ENCODE results near the gene RNF148. TPM values are rescaled to one million over a fixed set of nuclear protein-coding genes. Genes with fewer than 3 reads are reported as not detected.

RNF148 gene
- total and polyA plus RNA-seq, 2 experiments from 2014 or later: not detected

- Histone ChIP-seq H3K4me1 (ENCODE audit: insufficient read depth) (no peaks in the 10 kb centered on the region), H3K27ac (no peak overlapping the region)
- in situ Hi-C loops (cut with MboI): no loop called here
These were observed 12.5 kb upstream of the RNF148 start for GRCh38 chr7:122715183-122715582.

GRCh38 chr7:122710916-122711315 is 8.2 kb upstream of the RNF148 start:
- H3K4me1 ChIP-seq (ENCODE audit: insufficient read depth): no peaks in the 10 kb centered on the region
- TF ChIP-seq EZH2 (IDR thresholded peaks at IDR 0.05; ENCODE audit: insufficient read depth, poor library complexity, severe bottlenecking) (no peak), EZH2phosphoT487 (IDR thresholded peaks at IDR 0.05; ENCODE audit: insufficient read depth, low read depth) (no peak)
- no peaks in the 10 kb centered on the region for H3K79me2 ChIP-seq (ENCODE audit: insufficient read depth)
- no peaks in the 10 kb centered on the region for H3K36me3 ChIP-seq (ENCODE audit: low read depth)
- H3K27me3 ChIP-seq (replicated peaks; ENCODE audit: insufficient read depth): no peaks in the 10 kb centered on the region
- no peaks in the 10 kb centered on the region for H3K9me3 ChIP-seq (ENCODE audit: low read depth)
- no peak overlapping the region for H3K4me2 ChIP-seq (ENCODE audit: unreplicated experiment)
- no peak overlapping the region for H3K9ac ChIP-seq
- no peak overlapping the region for H3K27ac ChIP-seq
- in situ Hi-C loops (cut with MboI): no loop called here
- H2AFZ ChIP-seq: no peak overlapping the region
- H3K4me3 ChIP-seq: no peak overlapping the region
- no peaks in the 10 kb centered on the region for H3F3A ChIP-seq (ENCODE audit: insufficient read depth)
- WGBS, 2 experiments (ENCODE audit: low coverage in 1 of 2, low lambda C conversion rate in 2 of 2, missing lambda C conversion rate in 2 of 2): 2 to 7% methylated on average over 1 of the region's 1 CpG
- DNase-seq: no peak
- H3K9me2 ChIP-seq (ENCODE audit: insufficient read depth): no peaks in the 10 kb centered on the region
- no peaks in the 10 kb centered on the region for H4K20me1 ChIP-seq (ENCODE audit: insufficient read depth)

More at GRCh38 chr7:122715183-122715582, 12.5 kb upstream of the RNF148 start:
- no peak for DNase-seq
- Histone ChIP-seq H3K9me2 (ENCODE audit: insufficient read depth) (no peaks in the 10 kb centered on the region), H3F3A (ENCODE audit: insufficient read depth) (no peaks in the 10 kb centered on the region), H2AFZ (no peak overlapping the region), H4K20me1 (ENCODE audit: insufficient read depth) (no peaks in the 10 kb centered on the region), H3K9me3 (ENCODE audit: low read depth) (no peaks in the 10 kb centered on the region), H3K4me3 (no peak overlapping the region), H3K9ac (no peak overlapping the region), H3K4me2 (ENCODE audit: unreplicated experiment) (no peak overlapping the region), H3K27me3 (replicated peaks; ENCODE audit: insufficient read depth) (no peaks in the 10 kb centered on the region), H3K79me2 (ENCODE audit: insufficient read depth) (no peaks in the 10 kb centered on the region), H3K36me3 (ENCODE audit: low read depth) (no peaks in the 10 kb centered on the region)
- TF ChIP-seq EZH2 (IDR thresholded peaks at IDR 0.05; ENCODE audit: insufficient read depth, poor library complexity, severe bottlenecking) (no peak), EZH2phosphoT487 (IDR thresholded peaks at IDR 0.05; ENCODE audit: insufficient read depth, low read depth) (no peak)
- WGBS, 2 experiments (ENCODE audit: low coverage in 1 of 2, low lambda C conversion rate in 2 of 2, missing lambda C conversion rate in 2 of 2): 23 to 31% methylated on average over 3 of the region's 3 CpGs

- Histone ChIP-seq H2AFZ (no peak overlapping the region), H3F3A (ENCODE audit: insufficient read depth) (no peaks in the 10 kb centered on the region), H3K4me3 (no peak overlapping the region), H3K27me3 (replicated peaks; ENCODE audit: insufficient read depth) (no peaks in the 10 kb centered on the region), H4K20me1 (ENCODE audit: insufficient read depth) (no peaks in the 10 kb centered on the region), H3K9me2 (ENCODE audit: insufficient read depth) (no peaks in the 10 kb centered on the region), H3K9ac (no peak overlapping the region), H3K4me2 (ENCODE audit: unreplicated experiment) (no peak overlapping the region), H3K4me1 (ENCODE audit: insufficient read depth) (no peaks in the 10 kb centered on the region), H3K79me2 (ENCODE audit: insufficient read depth) (no peaks in the 10 kb centered on the region), H3K27ac (no peak overlapping the region), H3K9me3 (ENCODE audit: low read depth) (no peaks in the 10 kb centered on the region), H3K36me3 (ENCODE audit: low read depth) (no peaks in the 10 kb centered on the region)
- DNase-seq: no peak
- 23 to 27% methylated on average over 6 to 7 of the region's 7 CpGs for WGBS, 2 experiments (ENCODE audit: low coverage in 1 of 2, low lambda C conversion rate in 2 of 2, missing lambda C conversion rate in 2 of 2)
- in situ Hi-C loops (cut with MboI): no loop called here
- no peak for TF ChIP-seq EZH2 (IDR thresholded peaks at IDR 0.05; ENCODE audit: insufficient read depth, poor library complexity, severe bottlenecking)
- no peak for TF ChIP-seq EZH2phosphoT487 (IDR thresholded peaks at IDR 0.05; ENCODE audit: insufficient read depth, low read depth)
These were observed 7.4 kb upstream of the RNF148 start for GRCh38 chr7:122709930-122710646.

- no peaks in the 10 kb centered on the region for H4K20me1 ChIP-seq (ENCODE audit: insufficient read depth)
These were observed 4.1 kb upstream of the RNF148 start for GRCh38 chr7:122706836-122707235.

More at GRCh38 chr7:122706836-122707235, 4.1 kb upstream of the RNF148 start:
- Histone ChIP-seq H3K36me3 (ENCODE audit: low read depth) (no peaks in the 10 kb centered on the region), H3K9ac (no peak overlapping the region), H3K79me2 (ENCODE audit: insufficient read depth) (no peaks in the 10 kb centered on the region), H3K9me2 (ENCODE audit: insufficient read depth) (no peaks in the 10 kb centered on the region), H3K9me3 (ENCODE audit: low read depth) (no peaks in the 10 kb centered on the region), H3K4me3 (no peak overlapping the region), H3K4me1 (ENCODE audit: insufficient read depth) (no peaks in the 10 kb centered on the region), H3F3A (ENCODE audit: insufficient read depth) (no peaks in the 10 kb centered on the region), H3K27me3 (replicated peaks; ENCODE audit: insufficient read depth) (no peaks in the 10 kb centered on the region), H2AFZ (no peak overlapping the region), H3K27ac (no peak overlapping the region), H3K4me2 (ENCODE audit: unreplicated experiment) (no peak overlapping the region)
- in situ Hi-C loops (cut with MboI): no loop called here
- DNase-seq: no peak
- WGBS, 2 experiments (ENCODE audit: low coverage in 1 of 2, low lambda C conversion rate in 2 of 2, missing lambda C conversion rate in 2 of 2): 27 to 31% methylated on average over 2 of the region's 2 CpGs
- TF ChIP-seq EZH2phosphoT487 (IDR thresholded peaks at IDR 0.05; ENCODE audit: insufficient read depth, low read depth) (no peak), EZH2 (IDR thresholded peaks at IDR 0.05; ENCODE audit: insufficient read depth, poor library complexity, severe bottlenecking) (no peak)

Data from GM23248 (cell line).